Nephron (organoid): Measurements from ENCODE around the gene TRIM71.
"Not testable (repeated sequence)": the region's sequence is repeated elsewhere in the genome, so short reads cannot be mapped to it uniquely, and the experiment has no call there.

Source experiments
- H3K27ac Mint-ChIP-seq, 3 experiments: 2 replicates each; pipeline ENCODE4 v1.8.0; 2020; ENCODE audit warnings: mixed read lengths in 3 of 3, mild to moderate bottlenecking in 2 of 3, moderate library complexity in 1 of 3
- H3K27me3 Mint-ChIP-seq: 2 replicates; pipeline ENCODE4 v1.8.0; 2021; ENCODE audit warnings: low read depth, mild to moderate bottlenecking, moderate library complexity, mixed read lengths
- H3K36me3 Mint-ChIP-seq: 2 replicates; pipeline ENCODE4 v1.8.0; 2020; ENCODE audit warnings: low read depth, mixed read lengths
- H3K4me1 Mint-ChIP-seq: 2 replicates; pipeline ENCODE4 v1.8.0; 2020; ENCODE audit warnings: mixed read lengths
- H3K4me3 Mint-ChIP-seq, 3 experiments: 2 replicates each; pipeline ENCODE4 v1.8.0; 2020; ENCODE audit warnings: mild to moderate bottlenecking in 3 of 3, mixed read lengths in 3 of 3, moderate library complexity in 2 of 3
- H3K9me3 Mint-ChIP-seq: 2 replicates; pipeline ENCODE4 v1.8.0; 2020; ENCODE audit warnings: mixed read lengths
- CTCF ChIP-seq, 3 experiments: fragments of 200-600 bp; sonication (generic); IDR thresholded peaks; one replicate each; pipeline ENCODE4 v1.5.0; 2021; ENCODE audit warnings: antibody characterized with exemption in 3 of 3; ENCODE audit not compliant: unreplicated experiment in 3 of 3

Gene TRIM71

GRCh38 chr3:32912046-32912445, 94.2 kb downstream of the TRIM71 start:
- H3K27me3 Mint-ChIP-seq, result peaks cover 22% of the 10 kb centered on the region
- peaks cover 6% of the 10 kb centered on the region for H3K4me1 Mint-ChIP-seq
- H3K36me3 Mint-ChIP-seq, result no peaks in the 10 kb centered on the region
- H3K4me3 Mint-ChIP-seq, result no peak overlapping the region
- no peak for TF ChIP-seq CTCF (IDR thresholded peaks at IDR 0.05; ENCODE audit: unreplicated experiment in 3 of 3)
- no peaks in the 10 kb centered on the region for H3K9me3 Mint-ChIP-seq
- no peak overlapping the region for H3K27ac Mint-ChIP-seq

GRCh38 chr3:32913790-32914446, 96.1 kb downstream of the TRIM71 start:
- TF ChIP-seq CTCF (IDR thresholded peaks at IDR 0.05; ENCODE audit: unreplicated experiment in 3 of 3), result no peak
- Mint-ChIP-seq H3K27me3 (peaks cover 25% of the 10 kb centered on the region), H3K4me1 (peaks cover 6% of the 10 kb centered on the region), H3K4me3 (no peak overlapping the region), H3K36me3 (no peaks in the 10 kb centered on the region), H3K27ac (no peak overlapping the region), H3K9me3 (no peaks in the 10 kb centered on the region)

- Mint-ChIP-seq H3K4me1 (no peaks in the 10 kb centered on the region), H3K27ac (no peak overlapping the region), H3K4me3 (no peak overlapping the region), H3K9me3 (peaks cover 3% of the 10 kb centered on the region), H3K36me3 (no peaks in the 10 kb centered on the region), H3K27me3 (peaks cover 13% of the 10 kb centered on the region)
- no peak for TF ChIP-seq CTCF (IDR thresholded peaks at IDR 0.05; ENCODE audit: unreplicated experiment in 3 of 3)
Observed at GRCh38 chr3:32919920-32920319, 102.1 kb downstream of the TRIM71 start.

- Mint-ChIP-seq H3K4me3 (no peak overlapping the region), H3K9me3 (peaks cover 3% of the 10 kb centered on the region), H3K36me3 (no peaks in the 10 kb centered on the region), H3K27me3 (peaks cover 7% of the 10 kb centered on the region), H3K27ac (no peak overlapping the region), H3K4me1 (no peaks in the 10 kb centered on the region)
- no peak for TF ChIP-seq CTCF (IDR thresholded peaks at IDR 0.05; ENCODE audit: unreplicated experiment in 3 of 3)
Observed at GRCh38 chr3:32922078-32922477, 104.3 kb downstream of the TRIM71 start.

- no peaks in the 10 kb centered on the region for H3K36me3 Mint-ChIP-seq
- H3K4me1 Mint-ChIP-seq, result no peaks in the 10 kb centered on the region
- no peak overlapping the region for H3K27ac Mint-ChIP-seq
Observed at GRCh38 chr3:32930161-32930560, 112.4 kb downstream of the TRIM71 start.

GRCh38 chr3:32931273-32931672, 113.5 kb downstream of the TRIM71 start:
- H3K9me3 Mint-ChIP-seq, result peaks cover 14% of the 10 kb centered on the region
- not testable (repeated sequence) for H3K36me3 Mint-ChIP-seq, H3K4me1 Mint-ChIP-seq, H3K27ac Mint-ChIP-seq, H3K4me3 Mint-ChIP-seq
- peaks cover 11% of the 10 kb centered on the region for H3K27me3 Mint-ChIP-seq

More at GRCh38 chr3:32930161-32930560, 112.4 kb downstream of the TRIM71 start:
- H3K4me3 Mint-ChIP-seq, result no peak overlapping the region
- peaks cover 11% of the 10 kb centered on the region for H3K9me3 Mint-ChIP-seq
- TF ChIP-seq CTCF (IDR thresholded peaks at IDR 0.05; ENCODE audit: unreplicated experiment in 3 of 3), result no peak
- H3K27me3 Mint-ChIP-seq, result peaks cover 11% of the 10 kb centered on the region
